ENCODE data around the gene RAB11A. TPM values are rescaled to one million over a fixed set of nuclear protein-coding genes. Genes with fewer than 3 reads are reported as not detected.

Gene RAB11A
- polyA plus RNA-seq, 3 donors: 311 to 331 (median 327) TPM

DNA sequence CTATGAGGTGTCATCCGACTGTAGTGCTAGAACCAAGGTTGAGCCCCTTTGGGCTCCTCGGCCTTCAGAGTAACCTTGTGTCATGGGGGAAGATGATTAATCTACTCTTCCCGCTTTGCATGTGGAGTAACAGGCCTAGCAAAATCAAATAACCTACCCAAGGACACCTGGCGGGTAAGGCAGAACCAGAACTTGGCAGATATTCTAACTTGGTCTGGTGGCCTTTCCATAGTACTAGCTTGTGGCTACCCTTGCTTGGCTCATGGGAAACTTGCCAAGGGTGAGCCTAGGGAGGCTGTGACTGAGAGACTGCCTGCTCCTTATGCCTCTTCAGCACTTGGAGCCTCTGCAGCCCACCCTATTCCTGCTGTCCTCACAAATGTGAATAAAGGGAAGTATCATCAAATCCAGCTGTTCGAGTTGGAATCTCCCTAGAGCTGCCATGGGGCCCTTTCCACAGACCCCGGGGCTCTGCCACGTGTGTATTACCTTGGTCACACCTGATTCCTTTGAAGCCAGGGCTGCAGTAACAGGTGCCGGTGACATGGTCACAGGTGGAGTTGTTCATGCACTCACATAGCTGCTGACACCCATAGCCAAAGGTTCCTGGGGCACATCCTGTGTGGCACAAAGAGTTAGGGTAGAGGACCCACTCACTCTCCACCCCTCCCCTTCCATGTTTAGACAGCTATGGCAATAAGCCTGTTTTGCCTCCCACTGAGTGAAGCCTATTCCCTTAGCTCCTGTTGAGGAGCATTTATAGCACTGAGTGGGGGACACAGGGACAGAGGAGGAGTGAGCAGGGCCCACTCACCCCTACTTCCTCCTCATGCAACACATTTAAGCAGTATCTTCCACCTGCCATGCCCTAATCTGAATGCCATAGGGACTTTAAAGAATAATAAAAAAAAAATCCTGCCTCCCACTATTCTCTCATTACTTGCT, 46.0 kb downstream of the RAB11A start:
- DNase-seq (ENCODE audit: low read depth in 3 of 3, low spot score in 2 of 3): no peak

DNA sequence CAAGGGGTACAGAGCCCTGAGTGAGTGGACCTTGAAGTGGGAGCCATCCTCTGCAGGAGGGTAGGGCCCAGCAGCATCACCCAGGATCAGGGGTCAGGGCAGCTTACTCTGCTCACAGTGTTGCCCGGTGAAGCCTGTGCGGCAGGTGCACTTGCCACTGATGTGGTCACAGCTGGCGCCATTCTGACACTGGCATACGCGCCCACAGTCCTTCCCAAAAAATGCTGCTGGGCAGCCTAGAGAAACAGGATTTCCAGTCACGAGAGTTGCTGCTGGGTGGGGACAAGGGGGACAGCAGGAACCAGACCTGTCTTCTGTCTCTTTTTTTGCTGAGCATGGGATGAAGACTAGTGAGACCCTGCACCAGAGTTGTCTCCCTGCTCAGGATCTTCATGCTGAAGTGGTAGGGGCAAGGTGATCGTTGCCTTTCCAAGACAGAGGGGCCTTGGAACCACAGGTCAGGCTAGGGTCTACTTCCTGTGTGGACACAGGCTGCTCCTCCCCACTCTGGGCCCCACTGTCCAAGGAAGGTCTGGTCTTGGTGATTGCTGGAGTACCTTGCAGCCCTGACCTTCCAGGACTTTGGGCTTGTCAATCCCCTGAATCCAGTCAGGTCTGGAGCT, 46.9 kb downstream of the RAB11A start:
- no peak for DNase-seq (ENCODE audit: low read depth in 3 of 3, low spot score in 2 of 3)

DNA sequence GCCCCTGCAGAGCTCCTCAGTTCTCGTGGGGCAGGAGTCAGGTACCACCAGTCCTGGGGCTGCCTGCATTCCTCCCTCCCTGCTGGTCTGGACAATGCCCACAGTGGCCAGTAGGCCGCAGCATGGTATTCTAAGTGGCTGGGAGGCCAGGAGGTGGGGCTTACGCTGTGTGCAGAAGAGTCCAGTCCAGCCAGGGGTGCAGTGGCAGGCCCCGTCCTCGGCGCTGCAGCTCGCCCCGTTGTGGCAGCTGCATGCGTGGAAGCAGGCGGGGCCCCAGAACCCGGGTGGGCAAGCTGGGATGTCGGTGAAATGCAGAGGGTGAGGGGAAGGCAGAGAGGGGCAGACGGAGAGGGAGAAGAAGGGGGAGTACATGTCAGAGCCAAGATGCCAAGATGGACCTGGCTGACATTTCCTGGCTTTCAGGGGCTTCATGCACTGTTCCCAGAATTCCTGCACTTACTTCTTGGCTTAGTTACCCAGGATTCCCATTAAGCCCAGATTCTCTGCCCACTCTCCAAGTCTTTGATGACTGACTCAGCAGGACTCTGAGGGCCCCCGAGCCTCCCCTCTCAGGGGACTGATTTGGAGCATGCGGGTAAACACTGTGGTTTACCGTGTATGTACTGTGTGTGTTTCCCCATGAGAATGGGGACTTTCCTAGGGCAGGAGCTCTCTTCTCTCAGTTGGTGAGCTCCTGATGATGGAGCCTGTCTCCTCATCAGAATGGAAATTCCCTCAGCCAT, 47.5 kb downstream of the RAB11A start:
- peak; percentile 25 to 56 (median 29) for DNase-seq (ENCODE audit: low read depth in 3 of 3, low spot score in 2 of 3)

- no peak for DNase-seq (ENCODE audit: low read depth in 3 of 3, low spot score in 2 of 3)
These were observed 48.1 kb downstream of the RAB11A start for GRCh38 chr15:65917407-65917756.

- DNase-seq (ENCODE audit: low read depth in 3 of 3, low spot score in 2 of 3): no peak
These were observed 48.6 kb downstream of the RAB11A start for GRCh38 chr15:65917936-65918335.

DNA sequence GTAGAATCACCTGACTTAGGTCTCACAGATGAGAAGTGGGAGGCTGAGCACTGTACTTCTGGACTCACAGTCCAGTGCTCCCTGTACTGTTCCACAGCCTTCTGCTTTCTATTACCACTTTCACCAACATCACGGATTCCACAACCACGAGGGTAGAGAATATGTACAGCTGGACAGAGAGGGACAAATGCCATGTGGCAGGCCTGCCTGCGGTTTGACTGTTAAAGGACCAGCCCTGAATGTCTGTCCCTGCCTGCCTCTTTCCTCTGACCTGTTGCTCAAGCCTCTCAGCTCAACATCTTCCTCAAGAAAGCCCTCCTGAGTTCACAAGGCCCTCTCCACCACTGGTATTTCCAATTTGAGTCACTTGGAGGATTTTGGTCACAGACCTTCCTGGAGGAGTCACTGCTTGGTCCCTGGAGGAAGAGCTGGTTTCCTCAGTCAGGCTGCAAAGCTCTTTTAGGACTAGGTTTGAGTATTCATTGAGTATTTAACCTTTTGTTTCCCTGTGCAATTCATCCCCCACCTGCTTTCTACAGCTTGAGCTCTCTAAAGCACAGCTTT, 49.1 kb downstream of the RAB11A start:
- DNase-seq (ENCODE audit: low read depth in 3 of 3, low spot score in 2 of 3): no peak

DNA sequence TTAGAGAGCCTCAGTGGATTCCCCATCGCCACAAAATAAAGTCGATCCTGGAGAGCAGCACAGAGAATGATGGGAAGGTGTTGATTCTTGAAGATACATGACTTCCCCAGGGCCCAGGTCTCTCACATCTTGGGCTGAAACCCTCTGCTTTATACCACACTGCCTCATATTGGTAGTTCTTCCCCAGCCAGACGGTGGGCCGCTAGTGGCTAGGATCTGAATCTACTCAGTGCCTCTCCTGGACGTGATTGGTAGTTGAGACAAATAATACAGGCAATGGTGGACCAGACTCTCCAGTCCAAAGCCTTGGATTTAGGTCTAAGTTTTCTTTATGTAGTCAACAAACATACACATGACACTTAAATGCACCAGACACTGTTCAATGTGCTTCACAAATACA, 49.7 kb downstream of the RAB11A start:
- no peak for DNase-seq (ENCODE audit: low read depth in 3 of 3, low spot score in 2 of 3)

GRCh38 chr15:65919353-65919752, 50.1 kb downstream of the RAB11A start:
- DNase-seq (ENCODE audit: low read depth in 3 of 3, low spot score in 2 of 3): no peak

- DNase-seq (ENCODE audit: low read depth in 3 of 3, low spot score in 2 of 3): no peak
These were observed 50.8 kb downstream of the RAB11A start for GRCh38 chr15:65920121-65920520.

GRCh38 chr15:65920825-65921309, 51.6 kb downstream of the RAB11A start:
- DNase-seq (ENCODE audit: low read depth in 3 of 3, low spot score in 2 of 3): no peak

DNA sequence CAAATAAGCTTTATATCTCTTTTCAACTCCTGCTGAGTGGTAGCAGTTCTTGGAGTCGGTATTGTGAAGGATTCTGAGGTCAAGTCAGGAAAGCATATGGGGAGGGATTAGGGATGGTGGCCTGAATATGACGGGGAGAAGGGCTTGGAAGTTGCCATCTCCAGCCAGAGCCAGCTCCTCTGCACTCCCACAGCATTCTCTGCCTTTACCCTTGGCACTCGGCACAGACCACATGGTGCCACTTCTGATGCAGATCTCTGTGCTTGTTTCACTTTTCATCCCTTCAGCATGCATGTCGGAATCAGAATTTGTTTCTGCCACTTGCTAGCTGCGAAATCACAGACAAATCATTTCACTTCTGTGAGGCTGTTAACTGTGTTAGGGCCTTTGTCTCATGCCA, 52.5 kb downstream of the RAB11A start:
- no peak for DNase-seq (ENCODE audit: low read depth in 3 of 3, low spot score in 2 of 3)

- no peak for DNase-seq (ENCODE audit: low read depth in 3 of 3, low spot score in 2 of 3)
These were observed 53.3 kb downstream of the RAB11A start for GRCh38 chr15:65922621-65923020.

GRCh38 chr15:65923264-65923663, 54.0 kb downstream of the RAB11A start:
- DNase-seq (ENCODE audit: low read depth in 3 of 3, low spot score in 2 of 3): no peak

DNA sequence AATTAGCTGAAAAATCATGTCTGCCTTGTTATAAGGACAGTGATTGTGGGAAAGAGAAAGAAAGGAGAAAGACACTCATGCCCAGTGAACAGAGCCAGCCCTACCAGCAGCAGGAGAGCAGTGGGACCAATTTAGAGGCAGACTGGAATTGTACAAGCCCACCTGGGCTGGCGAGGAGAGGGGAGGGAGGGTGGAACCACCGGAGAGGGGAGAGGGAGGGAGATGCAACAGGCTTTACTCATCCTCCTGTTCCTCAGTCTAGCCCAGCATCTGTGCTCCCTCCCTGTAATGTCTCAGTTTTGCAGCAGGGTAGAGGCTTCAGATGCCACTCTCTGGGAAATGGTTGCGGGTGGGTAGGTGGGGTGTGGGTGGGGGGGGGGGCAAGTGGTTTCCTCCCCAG, 54.7 kb downstream of the RAB11A start:
- DNase-seq (ENCODE audit: low read depth in 3 of 3, low spot score in 2 of 3): no peak

GRCh38 chr15:65925338-65925737, 56.0 kb downstream of the RAB11A start:
- DNase-seq (ENCODE audit: low read depth in 3 of 3, low spot score in 2 of 3): no peak

GRCh38 chr15:65926459-65926858, 57.2 kb downstream of the RAB11A start:
- DNase-seq (ENCODE audit: low read depth in 3 of 3, low spot score in 2 of 3): no peak

- DNase-seq (ENCODE audit: low read depth in 3 of 3, low spot score in 2 of 3): no peak
These were observed 57.6 kb downstream of the RAB11A start for GRCh38 chr15:65926899-65927298.

GRCh38 chr15:65927545-65927944, 58.3 kb downstream of the RAB11A start:
- no peak for DNase-seq (ENCODE audit: low read depth in 3 of 3, low spot score in 2 of 3)

DNA sequence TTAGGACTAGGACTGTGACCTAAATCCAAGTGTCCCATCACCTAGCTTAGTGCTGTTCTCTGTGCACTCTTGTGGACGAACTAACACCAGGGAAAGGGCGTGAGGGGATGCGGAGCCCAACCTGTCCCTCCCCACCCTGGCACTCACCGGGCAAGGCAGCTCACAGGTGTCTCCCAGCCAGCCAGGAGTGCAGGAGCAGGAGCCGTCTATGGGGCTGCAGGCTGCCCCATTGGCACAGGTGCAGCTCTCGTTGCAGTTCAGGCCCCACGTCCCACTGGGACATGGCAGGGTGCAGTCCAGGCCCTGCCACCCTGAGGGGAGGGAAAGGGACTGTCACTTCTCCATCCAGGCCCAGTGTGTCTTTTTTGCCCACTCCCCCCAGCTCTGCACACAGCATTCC, 60.3 kb downstream of the RAB11A start:
- no peak for DNase-seq (ENCODE audit: low read depth in 3 of 3, low spot score in 2 of 3)

GRCh38 chr15:65930134-65930533, 60.8 kb downstream of the RAB11A start:
- DNase-seq (ENCODE audit: low read depth in 3 of 3, low spot score in 2 of 3): no peak

- no peak for DNase-seq (ENCODE audit: low read depth in 3 of 3, low spot score in 2 of 3)
These were observed 61.9 kb downstream of the RAB11A start for GRCh38 chr15:65931221-65931620.

Data from right renal cortex interstitium (tissue), 3 donors.